WI38 (cell line): Measurements from ENCODE around the gene MT1B.

Experiments used
- H3K4me3 ChIP-seq: 2 replicates; pipeline ENCODE4 v1.5.1; 2011; ENCODE audit warnings: low read depth, mild to moderate bottlenecking, control low read depth, low read length
- TF ChIP-seq, protein P1 (sequence below): IDR thresholded peaks from 2 replicates; pipeline ENCODE4 v1.5.1; 2012; ENCODE audit warnings: low read depth, mild to moderate bottlenecking, control low read depth, low read length

The MT1B gene

DNA sequence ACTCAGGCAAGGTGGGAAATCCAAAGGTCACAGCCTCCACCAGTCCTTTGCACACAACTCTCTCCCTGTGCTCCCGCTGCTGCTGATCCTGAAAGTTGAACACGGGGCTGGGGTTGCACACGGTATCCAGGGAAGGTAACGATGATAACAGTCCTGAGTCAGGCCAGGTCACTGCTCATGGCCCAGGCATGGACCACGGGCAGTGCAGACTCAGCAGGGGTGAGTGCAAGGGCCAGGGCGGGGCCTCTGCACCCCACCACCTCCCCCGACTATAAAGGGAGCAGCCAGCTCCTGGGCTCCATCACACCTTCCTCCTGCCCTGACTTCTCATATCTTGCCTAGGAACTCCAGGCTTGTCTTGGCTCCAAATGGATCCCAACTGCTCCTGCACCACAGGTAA lies at the start of gene MT1B:
TSS of gene MT1B (plus strand) at position 301 of the 400 bp plus-strand sequence. CDS start at position 369, 68 bp downstream.
- TF ChIP-seq, protein P1, sequence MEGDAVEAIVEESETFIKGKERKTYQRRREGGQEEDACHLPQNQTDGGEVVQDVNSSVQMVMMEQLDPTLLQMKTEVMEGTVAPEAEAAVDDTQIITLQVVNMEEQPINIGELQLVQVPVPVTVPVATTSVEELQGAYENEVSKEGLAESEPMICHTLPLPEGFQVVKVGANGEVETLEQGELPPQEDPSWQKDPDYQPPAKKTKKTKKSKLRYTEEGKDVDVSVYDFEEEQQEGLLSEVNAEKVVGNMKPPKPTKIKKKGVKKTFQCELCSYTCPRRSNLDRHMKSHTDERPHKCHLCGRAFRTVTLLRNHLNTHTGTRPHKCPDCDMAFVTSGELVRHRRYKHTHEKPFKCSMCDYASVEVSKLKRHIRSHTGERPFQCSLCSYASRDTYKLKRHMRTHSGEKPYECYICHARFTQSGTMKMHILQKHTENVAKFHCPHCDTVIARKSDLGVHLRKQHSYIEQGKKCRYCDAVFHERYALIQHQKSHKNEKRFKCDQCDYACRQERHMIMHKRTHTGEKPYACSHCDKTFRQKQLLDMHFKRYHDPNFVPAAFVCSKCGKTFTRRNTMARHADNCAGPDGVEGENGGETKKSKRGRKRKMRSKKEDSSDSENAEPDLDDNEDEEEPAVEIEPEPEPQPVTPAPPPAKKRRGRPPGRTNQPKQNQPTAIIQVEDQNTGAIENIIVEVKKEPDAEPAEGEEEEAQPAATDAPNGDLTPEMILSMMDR, result no peak
- no peak within 1 kb of the TSS for H3K4me3 ChIP-seq

DNA sequence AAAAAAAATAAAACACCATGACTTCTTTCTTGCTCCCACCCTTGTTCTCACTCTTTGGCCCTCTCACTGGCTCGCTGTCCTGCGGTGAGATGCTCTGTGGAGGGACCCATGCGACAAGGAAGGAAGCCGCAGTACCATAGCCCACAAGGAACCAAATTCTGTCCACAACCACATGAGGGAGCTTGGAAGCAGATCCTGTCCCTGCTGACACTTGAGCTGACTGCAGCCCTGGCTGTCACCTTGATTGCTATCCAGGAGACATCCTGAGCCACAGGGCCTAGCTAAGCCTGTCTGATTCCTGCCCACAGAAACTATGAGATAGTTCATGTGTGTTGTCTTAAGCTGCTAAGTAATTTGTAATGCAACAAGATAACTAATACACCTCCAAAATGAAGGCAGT lies 48.1 kb upstream of the MT1B start:
- H3K4me3 ChIP-seq, result no peak overlapping the region
- TF ChIP-seq, protein P1, result peak; percentile 25; the same call in 1 of the 2 replicates

DNA sequence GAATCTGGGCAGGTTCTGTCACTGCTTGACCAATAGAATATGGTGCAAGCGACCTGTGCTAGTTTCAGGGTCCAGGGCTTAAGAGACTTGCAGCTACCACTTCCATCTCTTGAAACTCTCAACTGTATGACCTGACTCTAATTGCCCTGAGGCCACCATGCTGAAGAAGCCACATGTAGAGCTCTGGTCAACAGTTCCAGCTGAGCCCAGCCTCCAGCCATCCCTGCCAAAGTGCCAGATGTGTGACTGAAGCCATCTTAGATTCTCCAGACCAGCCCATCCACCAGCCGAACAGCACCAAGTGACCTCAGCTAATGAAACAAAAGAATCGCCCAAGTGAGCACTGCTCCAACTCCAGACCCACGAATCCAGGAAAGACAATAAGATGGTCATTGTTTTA lies 46.7 kb upstream of the MT1B start:
- TF ChIP-seq, protein P1, result no peak
- H3K4me3 ChIP-seq, result no peak overlapping the region

DNA sequence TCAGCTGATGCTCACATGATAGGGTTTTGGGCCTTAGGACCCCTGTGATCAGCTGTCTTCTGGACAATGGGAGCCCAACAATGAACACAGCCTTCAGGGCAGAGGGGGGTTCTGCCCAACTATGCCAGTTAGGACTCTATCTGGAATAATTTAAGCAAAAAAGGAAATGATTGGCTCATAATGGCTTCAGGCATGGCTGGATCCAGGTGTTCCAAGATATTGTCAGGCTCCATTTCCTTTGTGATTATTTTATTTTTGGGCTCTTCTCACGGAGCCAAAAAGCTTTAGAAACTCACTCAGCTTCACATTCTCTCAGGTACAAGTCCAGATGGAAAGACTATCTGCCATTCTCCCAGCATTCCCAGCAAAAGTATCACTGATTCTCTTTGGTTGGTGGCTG lies 46.2 kb upstream of the MT1B start:
- TF ChIP-seq, protein P1, result no peak
- H3K4me3 ChIP-seq, result no peak overlapping the region

DNA sequence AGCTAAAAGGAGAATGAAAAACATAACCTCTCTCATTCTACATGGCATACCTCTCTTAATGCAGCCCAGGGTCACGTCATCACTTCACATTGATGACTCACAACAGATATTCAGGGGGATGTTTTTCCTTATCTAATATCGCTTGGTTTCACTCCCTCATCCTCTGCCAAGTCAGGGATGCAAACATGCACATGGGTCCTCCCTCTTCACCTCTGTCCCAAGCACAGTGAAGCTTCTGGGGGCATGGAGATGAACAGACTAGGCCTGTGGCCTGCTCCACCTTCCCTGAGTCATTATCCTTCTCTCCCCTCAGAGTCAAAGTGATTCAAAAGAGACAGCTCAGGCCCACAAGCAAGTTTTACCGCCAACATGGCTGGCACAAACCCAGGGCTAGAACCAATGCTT lies 45.6 kb upstream of the MT1B start:
- TF ChIP-seq, protein P1, result no peak
- no peak overlapping the region for H3K4me3 ChIP-seq

DNA sequence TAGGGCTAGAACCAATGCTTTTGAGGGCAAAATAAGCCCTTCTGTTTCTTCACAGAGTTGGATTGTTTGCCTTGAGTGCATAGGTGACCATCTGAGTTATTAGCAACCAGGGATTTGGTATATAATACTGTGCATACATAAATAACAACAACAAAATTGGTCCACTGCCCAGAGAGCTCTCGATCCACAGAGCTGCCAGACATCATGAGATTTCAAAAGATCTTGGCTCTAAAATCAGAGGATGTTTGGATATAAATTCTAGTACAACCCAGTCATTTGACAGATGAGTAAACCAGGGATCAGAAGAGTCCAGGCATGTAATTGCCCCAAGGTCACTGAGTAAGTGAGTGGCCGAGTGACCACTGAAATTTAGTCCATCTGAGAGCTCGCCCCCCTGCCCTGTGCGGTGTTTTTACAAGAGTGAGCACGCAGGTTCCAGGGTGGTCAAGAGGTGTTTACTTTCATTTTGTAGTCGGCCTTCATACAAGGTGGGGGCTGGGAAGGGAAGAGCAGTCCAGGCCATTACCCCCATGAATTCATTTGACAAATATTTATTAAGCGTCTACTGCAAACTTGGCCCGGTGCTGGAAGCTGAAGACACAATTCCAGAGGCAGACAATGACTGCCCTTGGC lies 45.1 kb upstream of the MT1B start:
- H3K4me3 ChIP-seq, result peak overlapping the region; percentile 47
- TF ChIP-seq, protein P1, result no peak

DNA sequence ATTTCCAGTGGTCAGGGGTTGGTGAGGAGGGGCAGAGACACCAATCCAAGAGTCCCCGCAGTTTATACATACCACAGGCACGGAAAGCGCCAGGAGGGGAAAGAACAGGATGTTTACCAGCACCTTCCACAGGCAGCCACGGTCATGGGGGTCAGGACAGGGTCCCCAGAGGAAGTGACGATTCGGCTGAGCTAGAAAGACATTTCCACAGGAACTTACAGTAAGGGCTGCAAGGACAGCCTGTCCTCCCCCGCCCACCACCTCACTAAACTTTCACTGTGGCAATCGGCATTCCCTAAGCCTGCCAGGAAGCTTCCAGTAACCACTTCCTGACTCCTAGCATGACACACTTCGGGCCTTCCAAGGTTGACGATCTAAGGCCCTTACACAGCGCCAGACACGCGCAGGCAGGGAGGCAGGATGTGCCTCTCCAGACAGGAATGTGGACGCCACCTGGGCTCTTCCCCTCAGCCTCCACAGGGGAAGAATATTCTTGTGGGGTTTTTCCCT lies 44.5 kb upstream of the MT1B start:
- peak overlapping the region; percentile 47 for H3K4me3 ChIP-seq
- TF ChIP-seq, protein P1, result no peak
